Fibroblast of lung (primary cell): Measurements from ENCODE around the gene SRRM3.
"Not testable (repeated sequence)": the region's sequence is repeated elsewhere in the genome, so short reads cannot be mapped to it uniquely, and the experiment has no call there.

Experiments
- EZH2 ChIP-seq: IDR thresholded peaks from 2 replicates; pipeline ENCODE4 v1.5.1; 2012; ENCODE audit warnings: low read length, control low read depth, mild to moderate bottlenecking; ENCODE audit errors: missing control alignments
- TF ChIP-seq, protein P1 (sequence below), 2 donors: IDR thresholded peaks in 1 of 2; conservative IDR thresholded peaks in 1 of 2; 1 replicate in 1 of 2; 2 replicates in 1 of 2; pipeline ENCODE4 v1.5.1; 2011 to 2012; ENCODE audit warnings: low read length in 2 of 2, control low read depth in 1 of 2, inconsistent platforms in 1 of 2, low read depth in 1 of 2, mild to moderate bottlenecking in 1 of 2

DNA sequence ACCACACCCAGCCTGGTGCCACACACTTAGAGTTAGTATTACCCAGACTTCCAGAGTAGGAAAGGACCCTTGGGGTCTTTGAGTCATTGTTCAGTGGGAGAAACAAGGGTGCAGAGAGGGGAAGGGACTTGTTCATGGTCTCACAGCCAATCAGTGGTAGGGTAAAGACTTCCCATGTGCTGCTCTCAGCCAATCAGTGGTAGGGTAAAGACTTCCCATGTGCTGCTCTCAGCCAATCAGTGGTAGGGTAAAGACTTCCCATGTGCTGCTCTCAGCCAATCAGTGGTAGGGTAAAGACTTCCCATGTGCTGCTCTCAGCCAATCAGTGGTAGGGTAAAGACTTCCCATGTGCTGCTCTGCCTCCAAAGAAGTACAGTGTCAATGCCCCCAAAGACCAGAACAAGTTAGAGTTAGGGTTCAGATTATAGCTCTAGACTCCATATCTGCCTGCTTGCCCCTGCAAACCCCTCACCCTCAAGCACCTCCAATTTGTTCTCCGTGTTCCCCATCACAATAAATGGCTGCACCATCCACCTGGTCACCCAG is 25.3 kb downstream of the SRRM3 start:
- not testable (repeated sequence) for TF ChIP-seq EZH2
- TF ChIP-seq, protein P1, sequence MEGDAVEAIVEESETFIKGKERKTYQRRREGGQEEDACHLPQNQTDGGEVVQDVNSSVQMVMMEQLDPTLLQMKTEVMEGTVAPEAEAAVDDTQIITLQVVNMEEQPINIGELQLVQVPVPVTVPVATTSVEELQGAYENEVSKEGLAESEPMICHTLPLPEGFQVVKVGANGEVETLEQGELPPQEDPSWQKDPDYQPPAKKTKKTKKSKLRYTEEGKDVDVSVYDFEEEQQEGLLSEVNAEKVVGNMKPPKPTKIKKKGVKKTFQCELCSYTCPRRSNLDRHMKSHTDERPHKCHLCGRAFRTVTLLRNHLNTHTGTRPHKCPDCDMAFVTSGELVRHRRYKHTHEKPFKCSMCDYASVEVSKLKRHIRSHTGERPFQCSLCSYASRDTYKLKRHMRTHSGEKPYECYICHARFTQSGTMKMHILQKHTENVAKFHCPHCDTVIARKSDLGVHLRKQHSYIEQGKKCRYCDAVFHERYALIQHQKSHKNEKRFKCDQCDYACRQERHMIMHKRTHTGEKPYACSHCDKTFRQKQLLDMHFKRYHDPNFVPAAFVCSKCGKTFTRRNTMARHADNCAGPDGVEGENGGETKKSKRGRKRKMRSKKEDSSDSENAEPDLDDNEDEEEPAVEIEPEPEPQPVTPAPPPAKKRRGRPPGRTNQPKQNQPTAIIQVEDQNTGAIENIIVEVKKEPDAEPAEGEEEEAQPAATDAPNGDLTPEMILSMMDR (conservative IDR thresholded peaks at IDR 0.05 in 1 of 2, IDR thresholded peaks at IDR 0.05 in 1 of 2; ENCODE audit: low read depth in 1 of 2, low read length in 2 of 2) = not testable (repeated sequence)
